H1 (cell line): Measurements from ENCODE around the gene MAGI1. TPM values are rescaled to one million over a fixed set of nuclear protein-coding genes. Genes with fewer than 3 reads are reported as not detected.

Experiments used
- ASH2L ChIP-seq: fragments of 200-600, 300-600 bp; sonication (generic); IDR thresholded peaks from one replicate; pipeline ENCODE4 v1.7.1; 2017; ENCODE audit warnings: low read length
- MAFK ChIP-seq: IDR thresholded peaks from 2 replicates; pipeline ENCODE4 v1.6.1; 2012; ENCODE audit warnings: low read depth, mild to moderate bottlenecking, improper control_type of control experiment, low read length
- POU5F1 ChIP-seq: IDR thresholded peaks from 2 replicates; pipeline ENCODE4 v1.6.1; 2011; ENCODE audit warnings: low read depth, mild to moderate bottlenecking, low read length, moderate library complexity
- SP1 ChIP-seq: IDR thresholded peaks from 2 replicates; pipeline ENCODE4 v1.6.1; 2011; ENCODE audit warnings: low read depth, low read length
- TEAD4 ChIP-seq: IDR thresholded peaks from 2 replicates; pipeline ENCODE4 v1.6.1; 2012; ENCODE audit warnings: low read depth, low read length, inconsistent platforms, mixed read lengths
- ZNF274 ChIP-seq: IDR thresholded peaks from 2 replicates; pipeline ENCODE4 v1.7.0; 2012; ENCODE audit warnings: low read length, borderline replicate concordance; ENCODE audit errors: extremely low read depth
- polyA plus RNA-seq, 7 experiments: library from polyadenylated mRNA; depleted of rRNA in 3 of 7; stranded (reverse) in 5 of 7; unstranded in 2 of 7; fragments of >200 nt in 5 of 7; fragments of 200-250 nt in 2 of 7; gene quantifications; 1 replicate in 5 of 7; 2 replicates in 1 of 7; 4 replicates in 1 of 7; pipeline versions ENCODE4 v1.2.1 to v1.2.3, GENCODE V29; 2011 to 2013; ENCODE audit warnings: missing spikeins in 2 of 7, mixed read lengths in 2 of 7
- total RNA-seq: library from RNA; stranded (reverse); fragmentation: NEBNext Ultra II Directional; extraction: Animal tissue kit (Norgen Biotek cat#: 25700); gene quantifications from 2 replicates; pipeline ENCODE4 v1.2.1, GENCODE V29; 2021
- TF ChIP-seq, protein P1 (sequence below): IDR thresholded peaks from 2 replicates; pipeline ENCODE4 v1.6.1; 2012; ENCODE audit warnings: inconsistent platforms
- TF ChIP-seq, protein P2 (sequence below): IDR thresholded peaks from 2 replicates; pipeline ENCODE4 v1.6.1; 2011; ENCODE audit warnings: low read length, improper control_type of control experiment

The MAGI1 gene
- total and polyA plus RNA-seq, 2 of the 8 experiments (the other 6 are each of a cell fraction or from before 2014, with no cell fraction given): 19.8 to 78.0 TPM

DNA sequence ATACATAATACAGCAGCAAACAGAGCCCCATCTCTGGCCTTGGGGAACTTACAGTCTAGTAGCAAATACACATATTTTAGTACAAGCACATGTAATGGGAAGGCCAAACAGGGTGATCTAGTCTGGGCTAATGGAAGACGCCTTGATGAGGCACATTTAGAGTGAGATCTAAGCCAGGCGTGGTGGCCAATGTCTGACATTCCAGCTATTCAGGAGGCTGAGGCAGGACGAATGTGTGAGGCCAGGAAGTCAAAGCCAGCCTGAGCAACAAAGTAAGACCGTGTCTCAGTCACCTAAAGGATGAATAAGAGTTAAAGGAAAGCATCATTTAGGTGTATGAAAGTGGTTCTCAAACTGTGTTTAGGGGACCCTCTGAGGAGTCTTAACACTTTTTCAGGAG is 291.9 kb downstream of the MAGI1 start (continued):
- TF ChIP-seq SP1 (no peak), ASH2L (no peak), ZNF274 (no peak), POU5F1 (no peak), TEAD4 (no peak), MAFK (no peak)
- TF ChIP-seq, protein P1, sequence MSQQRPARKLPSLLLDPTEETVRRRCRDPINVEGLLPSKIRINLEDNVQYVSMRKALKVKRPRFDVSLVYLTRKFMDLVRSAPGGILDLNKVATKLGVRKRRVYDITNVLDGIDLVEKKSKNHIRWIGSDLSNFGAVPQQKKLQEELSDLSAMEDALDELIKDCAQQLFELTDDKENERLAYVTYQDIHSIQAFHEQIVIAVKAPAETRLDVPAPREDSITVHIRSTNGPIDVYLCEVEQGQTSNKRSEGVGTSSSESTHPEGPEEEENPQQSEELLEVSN: no peak
- TF ChIP-seq, protein P2, sequence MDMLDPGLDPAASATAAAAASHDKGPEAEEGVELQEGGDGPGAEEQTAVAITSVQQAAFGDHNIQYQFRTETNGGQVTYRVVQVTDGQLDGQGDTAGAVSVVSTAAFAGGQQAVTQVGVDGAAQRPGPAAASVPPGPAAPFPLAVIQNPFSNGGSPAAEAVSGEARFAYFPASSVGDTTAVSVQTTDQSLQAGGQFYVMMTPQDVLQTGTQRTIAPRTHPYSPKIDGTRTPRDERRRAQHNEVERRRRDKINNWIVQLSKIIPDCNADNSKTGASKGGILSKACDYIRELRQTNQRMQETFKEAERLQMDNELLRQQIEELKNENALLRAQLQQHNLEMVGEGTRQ: no peak
